Measurements from ENCODE around the gene PECR.
"Not testable (repeated sequence)": the region's sequence is repeated elsewhere in the genome, so short reads cannot be mapped to it uniquely, and the experiment has no call there.

The PECR gene

DNA sequence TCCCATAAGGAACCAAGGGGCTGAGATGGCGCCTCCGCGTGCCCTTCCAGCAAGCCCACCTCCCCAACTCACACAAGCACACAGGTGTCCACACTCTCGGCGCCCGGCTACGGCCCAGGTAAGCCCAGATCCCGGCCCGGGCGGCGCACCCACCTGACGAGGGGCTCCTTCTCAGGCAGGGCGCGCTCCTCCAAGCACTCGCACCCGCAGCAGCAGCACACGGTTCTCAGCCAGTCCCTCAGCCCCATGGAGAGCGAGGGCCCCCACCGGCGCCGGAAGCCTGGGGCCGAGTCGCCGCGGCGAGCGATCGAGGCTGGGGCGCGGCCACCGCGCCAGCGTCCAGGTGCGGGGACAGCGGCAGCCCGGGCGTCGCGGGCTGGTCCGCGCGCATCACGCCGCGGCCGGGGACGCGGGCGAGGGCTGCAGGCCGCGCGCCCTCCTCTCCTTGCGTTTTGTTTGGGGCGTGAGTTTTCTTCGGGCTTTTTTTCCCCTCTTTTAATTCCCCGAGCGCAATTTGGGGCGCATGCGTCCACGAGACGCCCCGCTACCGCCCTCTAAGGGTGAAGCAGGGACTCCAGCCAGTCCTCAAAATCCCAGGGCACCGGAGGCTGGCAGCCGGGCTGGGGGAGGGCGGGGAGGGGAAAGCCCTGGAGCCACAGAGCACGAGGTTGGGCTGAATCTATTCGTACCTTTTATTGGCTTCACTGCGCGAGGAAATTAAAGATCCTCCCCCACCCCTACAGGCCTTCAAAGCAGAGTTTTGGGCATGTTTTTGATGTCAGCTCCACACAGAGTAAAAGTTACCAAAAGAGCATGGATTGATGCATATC is 68.3 kb downstream of the PECR start, which contains the start of gene MREG:
Gene MREG (minus strand): TSS at position 472 of the 830 bp plus-strand sequence. CDS start 224 bp downstream, at position 248.
- ChIA-PET POLR2A (no interaction called here), CTCF (interaction anchor here (0.7 to 6.0 kb wide), 12 partner anchors 8 to 47 kb away, joined by 3 to 101 read pairs (median 4); no protein-coding TSS in a partner anchor)
- peak within 1 kb of the TSS; percentile 70 for H3K4me3 ChIP-seq (ENCODE audit: low read depth, low read length)
- DNase-seq (ENCODE audit: low read depth, low spot score): no peak
- TF ChIP-seq, protein P1, sequence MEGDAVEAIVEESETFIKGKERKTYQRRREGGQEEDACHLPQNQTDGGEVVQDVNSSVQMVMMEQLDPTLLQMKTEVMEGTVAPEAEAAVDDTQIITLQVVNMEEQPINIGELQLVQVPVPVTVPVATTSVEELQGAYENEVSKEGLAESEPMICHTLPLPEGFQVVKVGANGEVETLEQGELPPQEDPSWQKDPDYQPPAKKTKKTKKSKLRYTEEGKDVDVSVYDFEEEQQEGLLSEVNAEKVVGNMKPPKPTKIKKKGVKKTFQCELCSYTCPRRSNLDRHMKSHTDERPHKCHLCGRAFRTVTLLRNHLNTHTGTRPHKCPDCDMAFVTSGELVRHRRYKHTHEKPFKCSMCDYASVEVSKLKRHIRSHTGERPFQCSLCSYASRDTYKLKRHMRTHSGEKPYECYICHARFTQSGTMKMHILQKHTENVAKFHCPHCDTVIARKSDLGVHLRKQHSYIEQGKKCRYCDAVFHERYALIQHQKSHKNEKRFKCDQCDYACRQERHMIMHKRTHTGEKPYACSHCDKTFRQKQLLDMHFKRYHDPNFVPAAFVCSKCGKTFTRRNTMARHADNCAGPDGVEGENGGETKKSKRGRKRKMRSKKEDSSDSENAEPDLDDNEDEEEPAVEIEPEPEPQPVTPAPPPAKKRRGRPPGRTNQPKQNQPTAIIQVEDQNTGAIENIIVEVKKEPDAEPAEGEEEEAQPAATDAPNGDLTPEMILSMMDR (IDR thresholded peaks at IDR 0.05; ENCODE audit: insufficient read depth, low read length, missing control alignments): peak; percentile 86

DNA sequence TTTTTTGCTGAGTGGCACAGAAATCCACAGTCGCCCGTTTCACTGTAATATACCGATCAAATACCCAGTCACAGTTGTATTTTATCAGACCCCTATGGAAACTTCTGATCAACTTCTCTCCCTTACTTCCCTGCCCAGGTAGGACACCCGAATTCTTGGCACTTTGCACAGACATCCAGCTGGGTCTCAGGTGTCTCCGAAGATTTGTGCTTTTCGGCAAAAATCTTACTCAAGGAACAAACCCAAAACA is 68.9 kb downstream of the PECR start:
- CTCF ChIA-PET: interaction anchor here (1.2 to 6.0 kb wide), 5 partner anchors 11 to 65 kb away, joined by 3 to 101 read pairs (median 12); no protein-coding TSS in a partner anchor
- TF ChIP-seq, protein P1 (IDR thresholded peaks at IDR 0.05; ENCODE audit: insufficient read depth, low read length, missing control alignments): no peak
- DNase-seq (ENCODE audit: low read depth, low spot score): no peak
- peak overlapping the region; percentile 70 for H3K4me3 ChIP-seq (ENCODE audit: low read depth, low read length)
- POLR2A ChIA-PET: no interaction called here

- H3K4me3 ChIP-seq (ENCODE audit: low read depth, low read length): peak overlapping the region; percentile 70
- TF ChIP-seq, protein P1 (IDR thresholded peaks at IDR 0.05; ENCODE audit: insufficient read depth, low read length, missing control alignments): no peak
- no peak for DNase-seq (ENCODE audit: low read depth, low spot score)
- POLR2A ChIA-PET: no interaction called here
- CTCF ChIA-PET: interaction anchor here (0.9 to 6.0 kb wide), 8 partner anchors 11 to 81 kb away, joined by 3 to 101 read pairs (median 6); no protein-coding TSS in a partner anchor
Observed at GRCh38 chr2:216012133-216012829, 69.3 kb downstream of the PECR start.

DNA sequence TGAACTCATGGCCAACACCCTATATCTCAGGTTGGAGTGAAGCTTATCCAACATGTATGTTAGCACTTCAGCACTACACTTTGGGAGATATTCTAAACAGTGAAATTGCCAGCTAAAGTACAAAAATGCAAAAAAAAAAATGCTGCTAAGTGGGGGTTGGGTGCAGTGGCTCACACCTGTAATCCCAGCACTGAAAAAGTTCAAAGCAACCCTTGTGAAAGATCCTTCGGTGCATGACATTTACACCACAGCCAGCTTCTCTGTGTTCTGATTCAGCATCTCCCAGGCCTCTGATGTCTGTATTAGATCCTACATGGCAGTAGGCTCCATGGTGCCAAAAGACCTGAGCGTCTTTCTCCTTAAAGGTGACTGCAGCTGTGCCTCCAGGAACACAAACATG is 72.4 kb downstream of the PECR start:
- CTCF ChIA-PET: interaction anchor here (1.9 to 2.4 kb wide), 3 partner anchors 9 to 59 kb away, joined by 6 to 7 read pairs (median 6); no protein-coding TSS in a partner anchor
- DNase-seq (ENCODE audit: low read depth, low spot score); H3K4me3 ChIP-seq (ENCODE audit: low read depth, low read length); POLR2A ChIA-PET: not testable (repeated sequence)

- CTCF ChIA-PET: interaction anchor here (0.9 to 2.0 kb wide), 4 partner anchors 10 to 58 kb away, joined by 3 to 7 read pairs (median 6); no protein-coding TSS in a partner anchor
- no peak overlapping the region for H3K4me3 ChIP-seq (ENCODE audit: low read depth, low read length)
- TF ChIP-seq, protein P1 (IDR thresholded peaks at IDR 0.05; ENCODE audit: insufficient read depth, low read length, missing control alignments): no peak
- DNase-seq (ENCODE audit: low read depth, low spot score): no peak
- POLR2A ChIA-PET: no interaction called here
Observed at GRCh38 chr2:216008387-216008786, 73.2 kb downstream of the PECR start.

- no peak for DNase-seq (ENCODE audit: low read depth, low spot score)
- TF ChIP-seq, protein P1 (IDR thresholded peaks at IDR 0.05; ENCODE audit: insufficient read depth, low read length, missing control alignments): no peak
- no peak overlapping the region for H3K4me3 ChIP-seq (ENCODE audit: low read depth, low read length)
- CTCF ChIA-PET: interaction anchor here (1.1 to 3.6 kb wide), 4 partner anchors 9 to 27 kb away, joined by 3 to 18 read pairs (median 6); partner anchors contain the start of gene MREG
- POLR2A ChIA-PET: no interaction called here
Observed at GRCh38 chr2:216006164-216006663, 75.4 kb downstream of the PECR start.
